ENCODE data around the gene GADD45G. TPM values are rescaled to one million over a fixed set of nuclear protein-coding genes. Genes with fewer than 3 reads are reported as not detected.

The GADD45G gene
- total and polyA plus RNA-seq, 4 donors = 5.5 to 106 (median 43.3) TPM

DNA sequence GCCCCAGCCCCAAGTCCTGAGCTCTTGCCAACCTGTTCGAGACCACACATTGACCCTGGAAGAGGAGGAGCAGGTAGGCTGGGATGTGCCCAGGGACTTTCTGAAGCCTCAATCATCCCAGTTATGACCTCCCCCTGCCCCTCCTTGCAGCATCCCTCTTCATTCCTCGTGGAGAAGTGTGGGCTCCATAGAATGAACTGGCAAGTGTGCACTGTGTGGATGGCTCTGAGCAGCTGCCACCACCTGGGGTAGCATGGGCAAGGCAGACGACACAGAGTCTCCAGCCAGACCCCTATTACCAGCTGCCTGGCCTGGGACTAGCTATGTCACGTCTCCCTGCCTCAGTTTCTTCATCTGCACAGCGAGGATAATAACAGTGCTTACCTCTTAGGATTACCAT is 33.5 kb downstream of the GADD45G start:
- 82% methylated on average over 5 of the region's 5 CpGs for WGBS
- TF ChIP-seq TAF1 (conservative IDR thresholded peaks at IDR 0.05) (no peak), HNF4G (IDR thresholded peaks at IDR 0.05) (no peak), FOXA2 (IDR thresholded peaks at IDR 0.05) (no peak), RXRA (IDR thresholded peaks at IDR 0.05) (no peak), JUND (IDR thresholded peaks at IDR 0.05) (no peak), RAD21 (IDR thresholded peaks at IDR 0.05) (no peak), NR2F2 (IDR thresholded peaks at IDR 0.05) (no peak), EGR1 (IDR thresholded peaks at IDR 0.05; ENCODE audit: low read depth in 2 of 2) (no peak), FOXA1 (IDR thresholded peaks at IDR 0.05) (no peak), GABPA (IDR thresholded peaks at IDR 0.05 in 1 of 2, conservative IDR thresholded peaks at IDR 0.05 in 1 of 2) (no peak)
- TF ChIP-seq, protein P1, sequence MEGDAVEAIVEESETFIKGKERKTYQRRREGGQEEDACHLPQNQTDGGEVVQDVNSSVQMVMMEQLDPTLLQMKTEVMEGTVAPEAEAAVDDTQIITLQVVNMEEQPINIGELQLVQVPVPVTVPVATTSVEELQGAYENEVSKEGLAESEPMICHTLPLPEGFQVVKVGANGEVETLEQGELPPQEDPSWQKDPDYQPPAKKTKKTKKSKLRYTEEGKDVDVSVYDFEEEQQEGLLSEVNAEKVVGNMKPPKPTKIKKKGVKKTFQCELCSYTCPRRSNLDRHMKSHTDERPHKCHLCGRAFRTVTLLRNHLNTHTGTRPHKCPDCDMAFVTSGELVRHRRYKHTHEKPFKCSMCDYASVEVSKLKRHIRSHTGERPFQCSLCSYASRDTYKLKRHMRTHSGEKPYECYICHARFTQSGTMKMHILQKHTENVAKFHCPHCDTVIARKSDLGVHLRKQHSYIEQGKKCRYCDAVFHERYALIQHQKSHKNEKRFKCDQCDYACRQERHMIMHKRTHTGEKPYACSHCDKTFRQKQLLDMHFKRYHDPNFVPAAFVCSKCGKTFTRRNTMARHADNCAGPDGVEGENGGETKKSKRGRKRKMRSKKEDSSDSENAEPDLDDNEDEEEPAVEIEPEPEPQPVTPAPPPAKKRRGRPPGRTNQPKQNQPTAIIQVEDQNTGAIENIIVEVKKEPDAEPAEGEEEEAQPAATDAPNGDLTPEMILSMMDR (IDR thresholded peaks at IDR 0.05; ENCODE audit: low read depth, low read length, missing input control) = no peak
- Histone ChIP-seq H3K27me3 (ENCODE audit: control insufficient read depth in 4 of 4, insufficient read depth in 4 of 4, low read length in 3 of 4) (no peaks in the 10 kb centered on the region), H3K4me1 (ENCODE audit: control insufficient read depth in 4 of 4, insufficient read depth in 4 of 4, low read length in 3 of 4) (peaks cover 0 to 7% (median 3%) of the 10 kb centered on the region in 4 donors), H3K9ac (ENCODE audit: low read depth in 1 of 2, low read length in 2 of 2) (no peak overlapping the region), H3K9me3 (ENCODE audit: control insufficient read depth in 4 of 4, low read length in 3 of 4) (no peaks in the 10 kb centered on the region), H3K27ac (ENCODE audit: low read depth in 1 of 2, low read length in 2 of 2) (no peak overlapping the region), H3K4me3 (ENCODE audit: low read depth in 1 of 3, low read length in 3 of 3) (no peak overlapping the region), H3K36me3 (ENCODE audit: control insufficient read depth in 4 of 4, insufficient read depth in 3 of 4, low read depth in 1 of 4, low read length in 3 of 4) (no peaks in the 10 kb centered on the region)
- DNase-seq (ENCODE audit: low spot score) = no peak

DNA sequence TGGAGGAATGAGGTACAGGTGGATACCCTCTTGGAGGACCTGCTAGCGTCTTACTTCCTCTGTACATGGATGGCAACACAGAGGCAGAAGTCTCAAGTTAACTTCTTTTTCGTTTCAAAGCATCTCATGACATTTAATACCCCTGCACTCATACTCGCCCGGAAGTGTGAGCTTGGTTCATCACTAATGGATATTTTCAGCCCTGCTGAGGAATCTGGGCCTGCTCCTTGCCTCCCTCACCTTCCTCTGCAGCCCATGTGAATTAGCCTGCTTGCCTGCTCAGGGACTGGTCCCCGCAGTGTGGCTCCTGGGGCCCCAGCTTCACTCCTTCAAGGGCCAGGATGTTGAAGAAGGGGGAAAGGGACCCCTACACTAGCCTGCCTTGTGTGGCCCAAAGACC is 34.1 kb downstream of the GADD45G start:
- Histone ChIP-seq H3K4me3 (ENCODE audit: low read depth in 1 of 3, low read length in 3 of 3) (no peak overlapping the region), H3K27ac (ENCODE audit: low read depth in 1 of 2, low read length in 2 of 2) (no peak overlapping the region)
- DNase-seq (ENCODE audit: low spot score) = no peak

DNA sequence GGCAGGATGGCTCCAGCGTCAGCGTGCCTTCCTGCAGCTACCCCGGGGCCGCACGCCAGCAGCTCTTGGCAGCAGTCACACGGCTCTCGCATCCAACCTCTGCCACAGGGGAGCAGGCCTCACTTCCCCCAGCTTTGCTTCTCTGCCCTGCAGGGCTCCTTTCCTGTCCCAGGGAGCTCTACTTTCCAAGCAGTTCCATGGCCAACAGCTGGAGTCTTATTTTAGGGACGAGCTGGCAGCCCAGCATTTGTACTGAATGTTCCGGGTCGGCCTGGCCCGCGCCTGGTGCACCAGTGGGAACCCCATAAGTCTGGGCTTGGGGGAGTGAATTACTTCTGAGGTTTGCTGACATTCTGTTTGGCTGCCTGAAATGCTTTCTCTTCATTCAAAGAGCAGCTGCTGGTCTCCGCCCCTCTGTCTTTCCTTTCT is 34.6 kb downstream of the GADD45G start:
- Histone ChIP-seq H3K9ac (ENCODE audit: low read depth in 1 of 2, low read length in 2 of 2) (no peak overlapping the region), H3K9me3 (ENCODE audit: control insufficient read depth in 4 of 4, low read length in 3 of 4) (no peaks in the 10 kb centered on the region), H3K27me3 (ENCODE audit: control insufficient read depth in 4 of 4, insufficient read depth in 4 of 4, low read length in 3 of 4) (no peaks in the 10 kb centered on the region), H3K27ac (ENCODE audit: low read depth in 1 of 2, low read length in 2 of 2) (no peak overlapping the region), H3K4me3 (ENCODE audit: low read depth in 1 of 3, low read length in 3 of 3) (no peak overlapping the region), H3K36me3 (ENCODE audit: control insufficient read depth in 4 of 4, insufficient read depth in 3 of 4, low read depth in 1 of 4, low read length in 3 of 4) (no peaks in the 10 kb centered on the region), H3K4me1 (ENCODE audit: control insufficient read depth in 4 of 4, insufficient read depth in 4 of 4, low read length in 3 of 4) (peaks cover 0 to 7% (median 3%) of the 10 kb centered on the region in 4 donors)
- TF ChIP-seq, protein P2, sequence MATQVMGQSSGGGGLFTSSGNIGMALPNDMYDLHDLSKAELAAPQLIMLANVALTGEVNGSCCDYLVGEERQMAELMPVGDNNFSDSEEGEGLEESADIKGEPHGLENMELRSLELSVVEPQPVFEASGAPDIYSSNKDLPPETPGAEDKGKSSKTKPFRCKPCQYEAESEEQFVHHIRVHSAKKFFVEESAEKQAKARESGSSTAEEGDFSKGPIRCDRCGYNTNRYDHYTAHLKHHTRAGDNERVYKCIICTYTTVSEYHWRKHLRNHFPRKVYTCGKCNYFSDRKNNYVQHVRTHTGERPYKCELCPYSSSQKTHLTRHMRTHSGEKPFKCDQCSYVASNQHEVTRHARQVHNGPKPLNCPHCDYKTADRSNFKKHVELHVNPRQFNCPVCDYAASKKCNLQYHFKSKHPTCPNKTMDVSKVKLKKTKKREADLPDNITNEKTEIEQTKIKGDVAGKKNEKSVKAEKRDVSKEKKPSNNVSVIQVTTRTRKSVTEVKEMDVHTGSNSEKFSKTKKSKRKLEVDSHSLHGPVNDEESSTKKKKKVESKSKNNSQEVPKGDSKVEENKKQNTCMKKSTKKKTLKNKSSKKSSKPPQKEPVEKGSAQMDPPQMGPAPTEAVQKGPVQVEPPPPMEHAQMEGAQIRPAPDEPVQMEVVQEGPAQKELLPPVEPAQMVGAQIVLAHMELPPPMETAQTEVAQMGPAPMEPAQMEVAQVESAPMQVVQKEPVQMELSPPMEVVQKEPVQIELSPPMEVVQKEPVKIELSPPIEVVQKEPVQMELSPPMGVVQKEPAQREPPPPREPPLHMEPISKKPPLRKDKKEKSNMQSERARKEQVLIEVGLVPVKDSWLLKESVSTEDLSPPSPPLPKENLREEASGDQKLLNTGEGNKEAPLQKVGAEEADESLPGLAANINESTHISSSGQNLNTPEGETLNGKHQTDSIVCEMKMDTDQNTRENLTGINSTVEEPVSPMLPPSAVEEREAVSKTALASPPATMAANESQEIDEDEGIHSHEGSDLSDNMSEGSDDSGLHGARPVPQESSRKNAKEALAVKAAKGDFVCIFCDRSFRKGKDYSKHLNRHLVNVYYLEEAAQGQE (IDR thresholded peaks at IDR 0.05) = no peak
- TF ChIP-seq, protein P3, sequence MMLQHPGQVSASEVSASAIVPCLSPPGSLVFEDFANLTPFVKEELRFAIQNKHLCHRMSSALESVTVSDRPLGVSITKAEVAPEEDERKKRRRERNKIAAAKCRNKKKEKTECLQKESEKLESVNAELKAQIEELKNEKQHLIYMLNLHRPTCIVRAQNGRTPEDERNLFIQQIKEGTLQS (IDR thresholded peaks at IDR 0.05) = no peak
- no peak for TF ChIP-seq RAD21 (IDR thresholded peaks at IDR 0.05)
- no peak for DNase-seq (ENCODE audit: low spot score)
- WGBS = 65% methylated on average over 13 of the region's 13 CpGs

More for the DNA sequence above, 34.1 kb downstream of the GADD45G start:
- Histone ChIP-seq H3K27me3 (ENCODE audit: control insufficient read depth in 4 of 4, insufficient read depth in 4 of 4, low read length in 3 of 4) (no peaks in the 10 kb centered on the region), H3K9ac (ENCODE audit: low read depth in 1 of 2, low read length in 2 of 2) (no peak overlapping the region), H3K36me3 (ENCODE audit: control insufficient read depth in 4 of 4, insufficient read depth in 3 of 4, low read depth in 1 of 4, low read length in 3 of 4) (no peaks in the 10 kb centered on the region), H3K9me3 (ENCODE audit: control insufficient read depth in 4 of 4, low read length in 3 of 4) (no peaks in the 10 kb centered on the region), H3K4me1 (ENCODE audit: control insufficient read depth in 4 of 4, insufficient read depth in 4 of 4, low read length in 3 of 4) (peaks cover 0 to 7% (median 3%) of the 10 kb centered on the region in 4 donors)
- WGBS = 93% methylated on average over 5 of the region's 5 CpGs
- no peak for TF ChIP-seq RXRA (IDR thresholded peaks at IDR 0.05)
- no peak for TF ChIP-seq FOXA1 (IDR thresholded peaks at IDR 0.05)
- TF ChIP-seq, protein P3 (IDR thresholded peaks at IDR 0.05) = no peak
- no peak for TF ChIP-seq FOXA2 (IDR thresholded peaks at IDR 0.05)
- TF ChIP-seq SP1 (IDR thresholded peaks at IDR 0.05) = no peak
